RWPE2 (cell line): ENCODE data around the gene FGFR2.

Source experiments
- ATAC-seq: fragments of 200-7000 bp; cut with Tn5 transposase; 3 replicates; pipeline ENCODE4 v1.9.1; 2021; ENCODE audit warnings: low read depth
- DNase-seq: peaks from one replicate; pipeline ENCODE4 v3.0.0-alpha.2; 2020; ENCODE audit warnings: low spot score
- H3K27ac ChIP-seq: fragments of 450-650 bp; 2 replicates; pipeline ENCODE4 v1.5.1; 2017; ENCODE audit warnings: mild to moderate bottlenecking; ENCODE audit not compliant: poor library complexity, severe bottlenecking
- H3K27me3 ChIP-seq: fragments of 250-450 bp; sonication (Bioruptor Pico); 2 replicates; pipeline ENCODE4 v1.5.1; 2021; ENCODE audit warnings: mild to moderate bottlenecking, moderate library complexity; ENCODE audit not compliant: insufficient read depth, poor library complexity, severe bottlenecking
- H3K36me3 ChIP-seq: fragments of 250-450 bp; sonication (Bioruptor Pico); 2 replicates; pipeline ENCODE4 v1.5.1; 2020; ENCODE audit warnings: low read depth, mild to moderate bottlenecking, moderate library complexity
- H3K4me1 ChIP-seq: fragments of 250-450 bp; sonication (Bioruptor Pico); 2 replicates; pipeline ENCODE4 v1.5.1; 2021; ENCODE audit warnings: mild to moderate bottlenecking, moderate library complexity; ENCODE audit not compliant: insufficient read depth, poor library complexity, severe bottlenecking
- H3K4me3 ChIP-seq: fragments of 250-450 bp; sonication (Bioruptor Pico); 2 replicates; pipeline ENCODE4 v1.5.1; 2021; ENCODE audit warnings: mild to moderate bottlenecking, moderate library complexity; ENCODE audit not compliant: severe bottlenecking
- H3K9me3 ChIP-seq: fragments of 250-450 bp; sonication (Bioruptor Pico); 2 replicates; pipeline ENCODE4 v1.5.1; 2021; ENCODE audit warnings: mild to moderate bottlenecking, moderate library complexity; ENCODE audit not compliant: severe bottlenecking
- CTCF ChIP-seq: fragments of 450-650 bp; IDR thresholded peaks from one replicate; pipeline ENCODE4 v1.5.1; 2017; ENCODE audit warnings: mild to moderate bottlenecking, moderate library complexity; ENCODE audit not compliant: poor library complexity, severe bottlenecking

Gene FGFR2

GRCh38 chr10:121438333-121438732 lies 159.9 kb downstream of the FGFR2 start:
- no peak overlapping the region for H3K27ac ChIP-seq
- TF ChIP-seq CTCF: no peak
- no peak overlapping the region for H3K4me3 ChIP-seq
- H3K9me3 ChIP-seq: no peaks in the 10 kb centered on the region
- no peaks in the 10 kb centered on the region for H3K36me3 ChIP-seq
- DNase-seq (no peak), ATAC-seq (no peak)
- H3K27me3 ChIP-seq: no peaks in the 10 kb centered on the region
- no peaks in the 10 kb centered on the region for H3K4me1 ChIP-seq

- Histone ChIP-seq H3K4me1 (no peaks in the 10 kb centered on the region), H3K27ac (no peak overlapping the region), H3K27me3 (no peaks in the 10 kb centered on the region), H3K4me3 (no peak overlapping the region), H3K36me3 (no peaks in the 10 kb centered on the region), H3K9me3 (no peaks in the 10 kb centered on the region)
- no peak for DNase-seq
- no peak for TF ChIP-seq CTCF
- no peak for ATAC-seq
Measured at GRCh38 chr10:121437596-121437995, 160.6 kb downstream of the FGFR2 start.

GRCh38 chr10:121436630-121437341 lies 161.5 kb downstream of the FGFR2 start:
- Histone ChIP-seq H3K4me3 (no peak overlapping the region), H3K4me1 (no peaks in the 10 kb centered on the region), H3K27ac (no peak overlapping the region), H3K9me3 (no peaks in the 10 kb centered on the region), H3K27me3 (no peaks in the 10 kb centered on the region), H3K36me3 (no peaks in the 10 kb centered on the region)
- DNase-seq (no peak), ATAC-seq (no peak)
- no peak for TF ChIP-seq CTCF

- Histone ChIP-seq H3K36me3 (no peaks in the 10 kb centered on the region), H3K27me3 (no peaks in the 10 kb centered on the region), H3K4me3 (no peak overlapping the region), H3K27ac (no peak overlapping the region), H3K4me1 (no peaks in the 10 kb centered on the region), H3K9me3 (no peaks in the 10 kb centered on the region)
- no peak for DNase-seq
- ATAC-seq: no peak
- no peak for TF ChIP-seq CTCF
Measured at GRCh38 chr10:121436281-121436629, 162.0 kb downstream of the FGFR2 start.

- Histone ChIP-seq H3K4me1 (no peaks in the 10 kb centered on the region), H3K27me3 (no peaks in the 10 kb centered on the region), H3K4me3 (no peak overlapping the region), H3K36me3 (no peaks in the 10 kb centered on the region), H3K27ac (no peak overlapping the region), H3K9me3 (no peaks in the 10 kb centered on the region)
- no peak for TF ChIP-seq CTCF
- ATAC-seq (no peak), DNase-seq (no peak)
Measured at GRCh38 chr10:121435099-121435875, 163.0 kb downstream of the FGFR2 start.
